Measurements from ENCODE around the gene SGCE.
A peak's percentile ranks its signal among the peaks of the same experiment; 100 is the strongest.

Gene SGCE

GRCh38 chr7:94630855-94631254 is 25.1 kb downstream of the SGCE start:
- TF ChIP-seq CTCF (IDR thresholded peaks at IDR 0.05; ENCODE audit: low read depth, low read length), result no peak
- H3K4me3 ChIP-seq (ENCODE audit: low read depth, low read length), result no peak overlapping the region
- no peaks in the 10 kb centered on the region for H3K27me3 ChIP-seq
- no peaks in the 10 kb centered on the region; the same call in 1 of the 2 replicates for H3K36me3 ChIP-seq
- no peak for DNase-seq
- no peaks in the 10 kb centered on the region for H3K9me3 ChIP-seq
- peaks cover 27% of the 10 kb centered on the region for H3K4me1 ChIP-seq

- H3K36me3 ChIP-seq, result peaks cover under 1% of the 10 kb centered on the region
- peaks cover 25% of the 10 kb centered on the region for H3K4me1 ChIP-seq
- no peaks in the 10 kb centered on the region for H3K27me3 ChIP-seq
- no peak for TF ChIP-seq CTCF (IDR thresholded peaks at IDR 0.05; ENCODE audit: low read depth, low read length)
- no peak overlapping the region for H3K4me3 ChIP-seq (ENCODE audit: low read depth, low read length)
- no peaks in the 10 kb centered on the region for H3K9me3 ChIP-seq
- DNase-seq, result no peak
These were observed 32.1 kb downstream of the SGCE start for GRCh38 chr7:94623820-94624219.

- H3K9me3 ChIP-seq, result no peaks in the 10 kb centered on the region
- no peak for DNase-seq
- H3K4me1 ChIP-seq, result peaks cover 32% of the 10 kb centered on the region
- no peaks in the 10 kb centered on the region for H3K27me3 ChIP-seq
- TF ChIP-seq CTCF (IDR thresholded peaks at IDR 0.05; ENCODE audit: low read depth, low read length), result no peak
- H3K4me3 ChIP-seq (ENCODE audit: low read depth, low read length), result no peak overlapping the region
- H3K36me3 ChIP-seq, result peaks cover 13% of the 10 kb centered on the region
These were observed 34.8 kb downstream of the SGCE start for GRCh38 chr7:94621120-94621519.

- DNase-seq, result peak; percentile 92
- TF ChIP-seq CTCF (IDR thresholded peaks at IDR 0.05; ENCODE audit: low read depth, low read length), result no peak
These were observed 35.2 kb downstream of the SGCE start for GRCh38 chr7:94620703-94621118.

GRCh38 chr7:94618126-94618525 is 37.8 kb downstream of the SGCE start:
- DNase-seq, result no peak
- Histone ChIP-seq H3K4me3 (ENCODE audit: low read depth, low read length) (no peak overlapping the region), H3K9me3 (no peaks in the 10 kb centered on the region), H3K36me3 (peaks cover 19% of the 10 kb centered on the region), H3K27me3 (no peaks in the 10 kb centered on the region), H3K4me1 (peaks cover 25% of the 10 kb centered on the region)
- TF ChIP-seq CTCF (IDR thresholded peaks at IDR 0.05; ENCODE audit: low read depth, low read length), result no peak

More at GRCh38 chr7:94620703-94621118, 35.2 kb downstream of the SGCE start:
- H3K36me3 ChIP-seq, result peaks cover 15% of the 10 kb centered on the region
- no peaks in the 10 kb centered on the region for H3K9me3 ChIP-seq
- H3K27me3 ChIP-seq, result no peaks in the 10 kb centered on the region
- H3K4me3 ChIP-seq (ENCODE audit: low read depth, low read length), result no peak overlapping the region
- H3K4me1 ChIP-seq, result peaks cover 32% of the 10 kb centered on the region

GRCh38 chr7:94616855-94617254 is 39.1 kb downstream of the SGCE start:
- H3K4me1 ChIP-seq, result peaks cover 24% of the 10 kb centered on the region
- no peaks in the 10 kb centered on the region for H3K27me3 ChIP-seq
- H3K4me3 ChIP-seq (ENCODE audit: low read depth, low read length), result no peak overlapping the region
- H3K9me3 ChIP-seq, result no peaks in the 10 kb centered on the region
- DNase-seq, result no peak
- peaks cover 19% of the 10 kb centered on the region for H3K36me3 ChIP-seq
- no peak for TF ChIP-seq CTCF (IDR thresholded peaks at IDR 0.05; ENCODE audit: low read depth, low read length)
